Activated gamma-delta T cell treated with Interleukin-2 at 50 U/mL for 16 hours (primary cell): ENCODE measurements around the gene RCBTB2.
"Not testable (repeated sequence)": the region's sequence is repeated elsewhere in the genome, so short reads cannot be mapped to it uniquely, and the experiment has no call there.

Experiments
- DNase-seq: peaks from one replicate; pipeline ENCODE4 v3.0.0-alpha.2; 2020

RCBTB2 gene

GRCh38 chr13:48492096-48492440 lies 40.8 kb downstream of the RCBTB2 start:
- no peak for DNase-seq

- DNase-seq: no peak
These were observed 41.3 kb downstream of the RCBTB2 start for GRCh38 chr13:48491423-48492095.

- no peak for DNase-seq
These were observed 42.6 kb downstream of the RCBTB2 start for GRCh38 chr13:48490241-48490640.

GRCh38 chr13:48489666-48490065 lies 43.2 kb downstream of the RCBTB2 start:
- no peak for DNase-seq

GRCh38 chr13:48488995-48489394 lies 43.9 kb downstream of the RCBTB2 start:
- DNase-seq: no peak

- no peak for DNase-seq
These were observed 44.9 kb downstream of the RCBTB2 start for GRCh38 chr13:48487968-48488367.

- DNase-seq: no peak
These were observed 46.0 kb downstream of the RCBTB2 start for GRCh38 chr13:48486836-48487235.

GRCh38 chr13:48486362-48486761 lies 46.5 kb downstream of the RCBTB2 start:
- DNase-seq: no peak

- DNase-seq: no peak
These were observed 47.4 kb downstream of the RCBTB2 start for GRCh38 chr13:48485432-48485831.

GRCh38 chr13:48483575-48483974 lies 49.3 kb downstream of the RCBTB2 start:
- DNase-seq: no peak

GRCh38 chr13:48478391-48478790 lies 54.5 kb downstream of the RCBTB2 start:
- DNase-seq: no peak

- no peak for DNase-seq
These were observed 55.6 kb downstream of the RCBTB2 start for GRCh38 chr13:48477191-48477855.

- no peak for DNase-seq
These were observed 56.2 kb downstream of the RCBTB2 start for GRCh38 chr13:48476686-48477085.

- no peak for DNase-seq
These were observed 56.7 kb downstream of the RCBTB2 start for GRCh38 chr13:48476215-48476614.

GRCh38 chr13:48475230-48475629 lies 57.6 kb downstream of the RCBTB2 start:
- no peak for DNase-seq

- DNase-seq: no peak
These were observed 75.2 kb downstream of the RCBTB2 start for GRCh38 chr13:48457578-48458242.

GRCh38 chr13:48456546-48456945 lies 76.3 kb downstream of the RCBTB2 start:
- no peak for DNase-seq

- not testable (repeated sequence) for DNase-seq
These were observed 81.7 kb downstream of the RCBTB2 start for GRCh38 chr13:48451196-48451595.

- DNase-seq: no peak
These were observed 83.2 kb downstream of the RCBTB2 start for GRCh38 chr13:48449656-48450055.

GRCh38 chr13:48448959-48449614 lies 83.8 kb downstream of the RCBTB2 start:
- no peak for DNase-seq

GRCh38 chr13:48448285-48448958 lies 84.5 kb downstream of the RCBTB2 start:
- DNase-seq: no peak

GRCh38 chr13:48446464-48446863 lies 86.4 kb downstream of the RCBTB2 start:
- DNase-seq: no peak
